HG03342 (cell line): ENCODE measurements around the gene ZXDC.

Source experiments
- ATAC-seq: cut with Tn5 transposase; IDR thresholded peaks from one replicate; pipeline ENCODE4 v1.9.1; 2021; ENCODE audit warnings: mild to moderate bottlenecking, moderate library complexity; ENCODE audit not compliant: unreplicated experiment

ZXDC gene

DNA sequence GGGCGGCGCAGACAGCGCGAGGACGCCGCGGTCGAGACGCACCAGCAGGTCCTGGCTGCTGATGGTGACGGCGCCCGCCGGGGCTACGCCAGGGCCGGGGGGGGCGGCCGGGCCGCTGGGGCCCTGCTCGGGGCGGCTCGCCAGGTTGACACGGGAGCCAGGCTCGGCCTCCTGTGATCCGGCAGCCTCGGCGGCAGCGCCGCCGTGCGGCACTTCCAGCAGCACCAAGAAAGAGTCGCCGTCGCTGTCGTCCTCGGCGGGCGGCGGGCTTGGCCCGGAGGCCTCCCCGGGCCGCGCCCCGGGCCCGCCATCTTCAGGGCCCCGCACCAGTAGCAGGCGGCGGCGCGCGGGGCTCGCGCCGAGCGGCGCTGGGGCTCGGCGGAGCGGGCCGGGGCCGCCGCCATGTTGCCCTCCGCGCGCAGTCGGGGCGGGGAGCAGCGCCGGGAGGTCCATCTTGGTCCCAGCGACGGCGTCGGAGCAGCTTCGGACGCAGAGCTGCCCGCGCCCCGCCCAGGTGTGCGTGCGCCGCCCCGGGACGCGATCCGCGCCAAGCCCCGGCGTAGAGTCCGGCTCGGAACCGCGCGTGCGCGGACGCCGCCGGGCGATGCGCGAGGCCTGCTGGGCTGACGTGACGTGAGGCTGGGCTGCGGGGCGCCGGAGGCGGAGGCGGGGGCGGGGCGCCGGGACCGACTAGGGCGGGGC, at the start of gene ZXDC:
Gene ZXDC, minus strand, starts transcription at position 479 of the 702 bp plus-strand sequence. Its CDS starts 26 bp downstream, at position 453.
- peak; percentile 74 for ATAC-seq

GRCh38 chr3:126525091-126525852, 49.6 kb upstream of the ZXDC start:
- no peak for ATAC-seq

- no peak for ATAC-seq
Measured at GRCh38 chr3:126524429-126524988, 48.8 kb upstream of the ZXDC start.

- no peak for ATAC-seq
Measured at GRCh38 chr3:126523745-126524428, 48.2 kb upstream of the ZXDC start, which contains the start of gene CHST13. TSS of gene CHST13 (plus strand) at chr3:126524155. CDS start at chr3:126524333, 178 bp downstream.

GRCh38 chr3:126522363-126522788, 46.7 kb upstream of the ZXDC start:
- ATAC-seq = no peak

GRCh38 chr3:126521122-126521891, 45.6 kb upstream of the ZXDC start:
- ATAC-seq = no peak

DNA sequence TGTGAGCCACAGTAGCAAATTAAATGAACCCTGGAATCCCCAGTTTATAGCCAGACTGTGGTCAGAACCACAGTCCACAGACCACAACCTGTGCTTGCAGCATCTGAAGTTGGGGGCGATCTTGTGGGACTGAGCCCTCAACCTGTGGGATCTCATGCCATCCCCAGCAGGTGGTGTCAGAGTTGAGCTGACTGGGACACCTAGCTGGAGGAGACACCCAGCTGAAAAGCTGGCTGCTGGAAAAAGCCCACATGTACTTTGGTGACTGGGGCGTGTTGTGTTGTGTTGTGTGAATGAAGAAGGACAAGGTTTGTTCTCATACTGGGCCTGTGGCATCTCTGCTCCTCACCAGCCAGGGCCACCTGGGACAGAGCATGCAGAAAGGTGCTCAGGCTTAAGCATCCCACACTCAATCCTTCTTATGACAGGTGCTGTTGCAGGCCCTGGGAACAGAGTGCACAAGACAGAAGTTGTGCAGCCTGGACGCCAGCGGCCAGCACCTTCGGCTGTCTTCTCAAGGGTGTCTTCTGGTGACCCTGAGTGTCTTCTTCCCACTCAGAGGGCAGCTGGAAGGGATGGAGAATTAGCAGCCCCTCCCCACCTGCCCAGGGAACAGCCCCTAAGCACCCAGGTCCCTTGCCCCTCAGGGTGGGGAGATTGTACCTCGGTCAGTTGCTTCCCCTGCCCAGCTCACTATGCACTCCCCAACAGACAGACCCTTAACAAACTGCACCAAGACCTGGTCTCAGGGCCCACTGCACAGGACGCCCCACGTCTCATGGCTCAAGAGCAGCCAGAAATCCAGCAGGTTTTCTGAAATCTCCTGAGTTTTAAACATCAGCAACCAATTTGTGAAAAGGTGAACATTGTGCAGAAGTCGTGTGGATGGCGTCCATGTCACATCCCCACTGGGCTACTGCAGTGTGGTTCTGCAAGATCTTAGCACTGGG, 44.1 kb upstream of the ZXDC start:
- ATAC-seq = no peak

DNA sequence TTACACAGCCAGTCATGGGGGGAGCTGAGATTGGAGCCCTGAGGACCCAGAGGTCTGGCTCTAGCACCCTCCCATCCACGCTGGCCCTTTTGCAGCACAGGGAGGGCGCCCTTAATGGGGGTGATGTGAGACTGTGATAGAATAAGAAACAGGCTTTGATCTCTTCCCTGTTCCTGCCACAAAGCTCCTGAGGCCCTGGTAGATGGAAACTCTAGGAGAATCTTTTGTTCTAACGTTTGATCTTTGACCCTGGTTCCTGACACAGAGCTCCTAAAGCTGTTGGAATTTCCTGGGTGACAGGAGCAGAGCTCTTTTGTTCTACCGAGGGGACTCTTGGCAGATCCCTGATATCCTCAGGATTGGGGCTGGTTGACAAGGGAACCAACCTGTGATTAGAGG, 43.1 kb upstream of the ZXDC start:
- ATAC-seq = no peak

GRCh38 chr3:126517986-126518778, 42.5 kb upstream of the ZXDC start:
- ATAC-seq = no peak

- ATAC-seq = no peak
Measured at GRCh38 chr3:126517291-126517951, 41.7 kb upstream of the ZXDC start, which contains the start of gene UROC1. TSS of gene UROC1 (minus strand) at chr3:126517773. CDS start at chr3:126517719, 54 bp downstream.

- no peak for ATAC-seq
Measured at GRCh38 chr3:126516936-126517290, 41.2 kb upstream of the ZXDC start.

DNA sequence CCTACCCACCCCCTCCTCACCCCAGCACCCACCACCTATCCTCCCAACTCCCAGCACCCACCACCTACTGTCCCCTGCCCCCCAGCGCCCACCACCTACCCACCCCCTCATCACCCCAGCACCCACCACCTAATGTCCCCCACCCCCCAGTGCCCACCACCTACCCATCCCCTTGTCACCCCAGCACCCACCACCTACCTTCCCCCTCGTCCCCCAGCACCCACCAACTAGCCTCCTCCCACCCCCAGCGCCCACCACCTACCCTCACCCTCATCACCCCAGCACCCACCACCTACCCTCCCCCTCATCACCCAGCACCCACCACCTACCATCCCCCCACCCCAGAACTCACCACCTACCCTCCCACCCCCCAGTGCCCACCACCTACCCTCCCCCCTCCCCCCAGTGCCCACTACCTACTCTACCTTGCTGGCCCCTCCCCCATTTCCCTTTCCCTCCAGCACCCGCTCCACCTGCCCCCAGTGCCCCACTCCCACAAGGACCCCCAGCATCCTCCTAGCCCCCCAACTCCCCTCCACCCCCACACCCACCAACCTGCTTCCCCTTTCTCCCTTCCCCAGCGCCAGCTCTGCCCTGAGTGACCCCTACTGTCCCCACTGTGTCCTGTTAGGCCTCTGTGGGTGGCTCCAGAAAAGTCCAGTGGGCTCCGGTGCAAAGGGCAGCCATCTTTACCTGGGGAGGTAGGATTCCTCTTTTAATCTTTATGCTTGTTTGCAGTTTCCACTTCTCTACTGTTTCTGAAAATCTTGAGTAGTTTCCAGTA, 40.7 kb upstream of the ZXDC start:
- ATAC-seq = no peak

DNA sequence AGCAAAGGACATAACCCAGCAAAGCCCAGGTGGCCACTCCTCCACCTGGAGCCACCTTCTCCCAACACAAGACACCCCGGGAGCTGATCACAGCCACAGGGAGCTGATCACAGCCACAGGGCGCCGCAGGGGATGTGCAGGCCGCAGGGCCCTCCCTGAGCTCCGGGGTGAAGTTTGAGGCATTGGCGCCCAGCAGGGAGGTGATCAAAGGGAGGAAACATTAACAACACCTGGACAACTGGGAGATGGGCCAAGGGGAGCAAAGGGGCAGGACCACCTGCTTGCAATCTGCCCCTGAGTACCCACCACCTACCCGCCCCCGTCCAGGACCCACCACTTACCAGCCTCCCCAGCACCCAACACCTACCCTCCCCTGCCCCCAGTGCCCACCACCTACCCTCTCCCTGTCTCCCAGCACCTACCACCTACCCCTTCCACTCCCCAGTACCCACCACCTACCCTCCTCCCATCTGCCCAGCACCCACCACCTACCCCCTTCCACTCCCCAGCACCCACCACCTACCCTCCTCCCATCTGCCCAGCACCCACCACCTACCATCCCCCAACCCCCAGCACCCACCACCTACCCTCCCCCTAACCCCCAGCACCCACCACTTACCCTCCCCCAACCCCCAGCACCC, 39.5 kb upstream of the ZXDC start:
- no peak for ATAC-seq

GRCh38 chr3:126514161-126514560, 38.5 kb upstream of the ZXDC start:
- no peak for ATAC-seq

GRCh38 chr3:126512916-126513650, 37.4 kb upstream of the ZXDC start:
- no peak for ATAC-seq

DNA sequence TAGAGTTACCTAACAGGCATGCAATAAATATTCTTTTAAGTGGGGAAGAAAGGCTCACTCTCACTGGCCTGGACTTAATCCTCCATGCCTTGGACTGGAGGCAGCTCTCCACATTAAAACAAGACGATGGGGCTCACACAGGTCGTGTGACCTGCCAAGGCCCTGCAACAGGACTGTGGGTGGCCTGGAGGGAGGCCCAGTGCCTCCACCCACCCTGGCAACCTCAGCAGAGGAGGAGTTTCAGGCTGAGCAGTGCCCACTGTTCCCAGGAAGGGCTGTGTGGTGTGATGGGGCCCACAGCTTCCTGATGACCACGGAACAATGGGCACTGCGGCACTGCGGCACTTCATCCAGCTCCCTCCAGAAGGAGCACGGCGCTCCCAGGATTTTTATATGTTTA, 36.3 kb upstream of the ZXDC start:
- no peak for ATAC-seq
